Upper lobe of left lung (tissue), 6 donors: ENCODE data around the gene LRP8. TPM values are rescaled to one million over a fixed set of nuclear protein-coding genes. Genes with fewer than 3 reads are reported as not detected.

Source experiments
- ATAC-seq, 2 donors: fragments of 200-7000 bp; cut with Tn5 transposase; one replicate each; pipeline ENCODE4 v1.9.1; 2022; ENCODE audit warnings: mild to moderate bottlenecking in 2 of 2, moderate library complexity in 2 of 2; ENCODE audit not compliant: low FRiP score in 2 of 2
- DNase-seq, 2 donors: peaks; one replicate each; pipeline ENCODE4 v3.0.0-alpha.2; 2019 to 2020
- H3K27ac ChIP-seq, 4 donors: fragments of 200-600 bp; sonication (generic); one replicate each; pipeline ENCODE4 v1.5.1; 2016 to 2019
- H3K27me3 ChIP-seq, 4 donors: fragments of 200-600 bp; sonication (generic); one replicate each; pipeline ENCODE4 v1.5.1; 2017 to 2019
- H3K36me3 ChIP-seq, 4 donors: fragments of 200-600 bp; sonication (generic); one replicate each; pipeline ENCODE4 v1.5.1; 2016 to 2019
- H3K4me1 ChIP-seq, 4 donors: fragments of 200-600 bp; sonication (generic); one replicate each; pipeline ENCODE4 v1.5.1; 2018 to 2019
- H3K4me3 ChIP-seq, 4 donors: fragments of 200-600 bp; sonication (generic); one replicate each; pipeline ENCODE4 v1.5.1; 2017 to 2019; ENCODE audit warnings: mild to moderate bottlenecking in 2 of 4, moderate library complexity in 1 of 4
- H3K9me3 ChIP-seq, 4 donors: fragments of 200-600 bp; sonication (generic); one replicate each; pipeline ENCODE4 v1.5.1; 2018 to 2019
- EP300 ChIP-seq, 4 donors: sonication (generic); formaldehyde crosslinking; IDR thresholded peaks; one replicate each; pipeline ENCODE4 v1.5.1; 2017; ENCODE audit warnings: antibody characterized with exemption in 4 of 4, control low read depth in 2 of 4
- POLR2A ChIP-seq, 4 donors: fragments of 450-650 bp; IDR thresholded peaks; one replicate each; pipeline ENCODE4 v1.5.1; 2016 to 2017; ENCODE audit warnings: antibody characterized with exemption in 4 of 4, mild to moderate bottlenecking in 2 of 4
- POLR2AphosphoS5 ChIP-seq, 2 donors: sonication (generic); formaldehyde crosslinking; IDR thresholded peaks; one replicate each; pipeline ENCODE4 v1.5.1; 2017; ENCODE audit warnings: antibody characterized with exemption in 2 of 2
- WGBS, 2 donors: methylation state at CpG; one replicate each; pipeline ENCODE4 v1.1.5; 2017 to 2018; 5-methylcytosine and 5-hydroxymethylcytosine counted together
- total RNA-seq, 6 donors: library from RNA; depleted of rRNA in 4 of 6; stranded (reverse); fragments of >200 nt in 4 of 6; gene quantifications; one replicate each; pipeline versions ENCODE4 v1.1.0 to v1.2.1, GENCODE V29; 2016 to 2021
- TF ChIP-seq, protein P1 (sequence below), 6 experiments: fragments of 450-650 bp in 4 of 6; fragments of 200-600 bp in 2 of 6; sonication (generic) in 2 of 6; IDR thresholded peaks; one replicate each; pipeline ENCODE4 v1.5.1; 2016 to 2019; ENCODE audit warnings: antibody characterized with exemption in 6 of 6
- donor health status: DM: no; HTN: no; CAD: no; lungs with moderate emphysema.
- donor health status: DM: no; HTN: yes; CAD: no; lungs with severe emphysema.

Gene LRP8
- total RNA-seq, 6 donors from 2014 or later: 4.6 to 23.0 (median 11.1) TPM

- DNase-seq (no peak), ATAC-seq (no peak)
- no peak overlapping the region for H3K4me3 ChIP-seq
- H3K36me3 ChIP-seq: peaks cover 0 to 8% (median 2%) of the 10 kb centered on the region in 4 donors
- TF ChIP-seq POLR2A (IDR thresholded peaks at IDR 0.05) (no peak), POLR2AphosphoS5 (IDR thresholded peaks at IDR 0.05) (no peak), EP300 (IDR thresholded peaks at IDR 0.05) (no peak)
- TF ChIP-seq, protein P1, sequence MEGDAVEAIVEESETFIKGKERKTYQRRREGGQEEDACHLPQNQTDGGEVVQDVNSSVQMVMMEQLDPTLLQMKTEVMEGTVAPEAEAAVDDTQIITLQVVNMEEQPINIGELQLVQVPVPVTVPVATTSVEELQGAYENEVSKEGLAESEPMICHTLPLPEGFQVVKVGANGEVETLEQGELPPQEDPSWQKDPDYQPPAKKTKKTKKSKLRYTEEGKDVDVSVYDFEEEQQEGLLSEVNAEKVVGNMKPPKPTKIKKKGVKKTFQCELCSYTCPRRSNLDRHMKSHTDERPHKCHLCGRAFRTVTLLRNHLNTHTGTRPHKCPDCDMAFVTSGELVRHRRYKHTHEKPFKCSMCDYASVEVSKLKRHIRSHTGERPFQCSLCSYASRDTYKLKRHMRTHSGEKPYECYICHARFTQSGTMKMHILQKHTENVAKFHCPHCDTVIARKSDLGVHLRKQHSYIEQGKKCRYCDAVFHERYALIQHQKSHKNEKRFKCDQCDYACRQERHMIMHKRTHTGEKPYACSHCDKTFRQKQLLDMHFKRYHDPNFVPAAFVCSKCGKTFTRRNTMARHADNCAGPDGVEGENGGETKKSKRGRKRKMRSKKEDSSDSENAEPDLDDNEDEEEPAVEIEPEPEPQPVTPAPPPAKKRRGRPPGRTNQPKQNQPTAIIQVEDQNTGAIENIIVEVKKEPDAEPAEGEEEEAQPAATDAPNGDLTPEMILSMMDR (IDR thresholded peaks at IDR 0.05): no peak
- no peaks in the 10 kb centered on the region for H3K4me1 ChIP-seq
- H3K9me3 ChIP-seq: no peaks in the 10 kb centered on the region
- no peak overlapping the region for H3K27ac ChIP-seq
- H3K27me3 ChIP-seq: no peaks in the 10 kb centered on the region
Measured at GRCh38 chr1:53267761-53268160, 60.1 kb downstream of the LRP8 start.

GRCh38 chr1:53266038-53266437 is 61.8 kb downstream of the LRP8 start:
- ATAC-seq (no peak), DNase-seq (no peak)
- no peak overlapping the region for H3K27ac ChIP-seq
- no peak overlapping the region for H3K4me3 ChIP-seq
- H3K4me1 ChIP-seq: no peaks in the 10 kb centered on the region
- no peaks in the 10 kb centered on the region for H3K9me3 ChIP-seq
- peaks cover 0 to 8% (median 2%) of the 10 kb centered on the region in 4 donors for H3K36me3 ChIP-seq
- TF ChIP-seq POLR2AphosphoS5 (IDR thresholded peaks at IDR 0.05) (no peak), POLR2A (IDR thresholded peaks at IDR 0.05) (no peak)
- TF ChIP-seq, protein P1 (IDR thresholded peaks at IDR 0.05): peak in 1 of 6 experiments; percentile 11
- H3K27me3 ChIP-seq: no peaks in the 10 kb centered on the region

DNA sequence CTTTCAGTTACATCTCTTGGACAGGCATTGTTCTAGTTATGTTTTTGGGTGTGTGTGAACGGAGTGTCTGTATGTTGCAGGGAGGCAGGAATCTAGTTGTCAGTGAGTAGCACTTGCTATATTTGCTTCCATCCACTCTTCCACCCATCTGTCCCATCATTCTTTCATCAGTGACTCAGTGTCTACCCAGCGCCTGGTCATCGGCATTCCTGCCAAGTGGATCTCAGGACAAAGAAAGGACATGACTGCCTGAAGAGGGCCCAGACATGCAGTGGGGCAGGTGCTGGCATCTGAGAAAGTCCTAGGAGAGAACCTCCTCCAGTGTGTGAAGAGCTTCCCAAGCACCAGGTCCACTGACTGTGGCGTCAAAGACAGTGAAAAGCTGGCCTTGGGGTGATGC is 62.3 kb downstream of the LRP8 start:
- ATAC-seq (no peak), DNase-seq (no peak)
- Histone ChIP-seq H3K4me3 (no peak overlapping the region), H3K27ac (no peak overlapping the region), H3K9me3 (no peaks in the 10 kb centered on the region), H3K36me3 (peaks cover 0 to 11% (median 2%) of the 10 kb centered on the region in 4 donors), H3K4me1 (no peaks in the 10 kb centered on the region), H3K27me3 (no peaks in the 10 kb centered on the region)
- WGBS, 2 donors: 92 to 98% methylated on average over 4 of the region's 4 CpGs
- no peak for TF ChIP-seq POLR2AphosphoS5 (IDR thresholded peaks at IDR 0.05)
- TF ChIP-seq POLR2A (IDR thresholded peaks at IDR 0.05): no peak
- no peak for TF ChIP-seq EP300 (IDR thresholded peaks at IDR 0.05)
- TF ChIP-seq, protein P1 (IDR thresholded peaks at IDR 0.05): no peak

DNA sequence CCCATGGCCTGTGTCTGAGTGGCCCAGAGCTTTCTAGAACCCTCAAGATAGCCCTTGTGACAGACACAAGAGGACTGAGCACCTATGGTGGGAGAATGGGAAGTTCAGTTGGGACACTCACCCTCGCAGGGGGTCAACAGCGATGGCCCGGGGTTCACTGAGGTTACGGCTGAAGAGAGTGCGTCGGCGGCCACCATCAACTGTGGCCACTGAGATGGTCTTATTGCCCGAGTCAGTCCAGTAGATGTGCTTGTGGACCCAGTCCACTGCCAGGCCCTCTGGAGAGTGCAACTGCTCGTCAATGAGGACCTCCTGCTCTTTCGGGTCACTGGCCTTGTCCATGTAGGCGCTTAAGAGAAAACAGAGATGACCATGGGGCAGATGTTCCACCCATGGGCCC is 63.8 kb downstream of the LRP8 start:
- Histone ChIP-seq H3K4me3 (no peak overlapping the region), H3K4me1 (no peaks in the 10 kb centered on the region), H3K9me3 (no peaks in the 10 kb centered on the region), H3K27me3 (no peaks in the 10 kb centered on the region), H3K36me3 (peaks cover 0 to 11% (median 2%) of the 10 kb centered on the region in 4 donors), H3K27ac (no peak overlapping the region)
- WGBS, 2 donors: 96 to 97% methylated on average over 4 to 11 of the region's 11 CpGs
- ATAC-seq (no peak), DNase-seq (no peak)
- TF ChIP-seq, protein P1 (IDR thresholded peaks at IDR 0.05): no peak
- no peak for TF ChIP-seq POLR2A (IDR thresholded peaks at IDR 0.05)
- TF ChIP-seq EP300 (IDR thresholded peaks at IDR 0.05): no peak
- TF ChIP-seq POLR2AphosphoS5 (IDR thresholded peaks at IDR 0.05): no peak

GRCh38 chr1:53262000-53262399 is 65.9 kb downstream of the LRP8 start:
- ATAC-seq: no peak
- DNase-seq: no peak
- TF ChIP-seq POLR2A (IDR thresholded peaks at IDR 0.05): no peak
- no peak for TF ChIP-seq EP300 (IDR thresholded peaks at IDR 0.05)
- TF ChIP-seq POLR2AphosphoS5 (IDR thresholded peaks at IDR 0.05): no peak
- TF ChIP-seq, protein P1 (IDR thresholded peaks at IDR 0.05): no peak
- Histone ChIP-seq H3K36me3 (peaks cover 0 to 11% (median 2%) of the 10 kb centered on the region in 4 donors), H3K4me3 (no peak overlapping the region), H3K27ac (no peak overlapping the region), H3K9me3 (no peaks in the 10 kb centered on the region), H3K4me1 (no peaks in the 10 kb centered on the region), H3K27me3 (no peaks in the 10 kb centered on the region)
- WGBS, 2 donors: 97% methylated on average over 3 of the region's 3 CpGs; no CpG with 5 or more reads in 1 of the 2 donors
